ENCODE measurements around the gene PCOLCE2.

DNA sequence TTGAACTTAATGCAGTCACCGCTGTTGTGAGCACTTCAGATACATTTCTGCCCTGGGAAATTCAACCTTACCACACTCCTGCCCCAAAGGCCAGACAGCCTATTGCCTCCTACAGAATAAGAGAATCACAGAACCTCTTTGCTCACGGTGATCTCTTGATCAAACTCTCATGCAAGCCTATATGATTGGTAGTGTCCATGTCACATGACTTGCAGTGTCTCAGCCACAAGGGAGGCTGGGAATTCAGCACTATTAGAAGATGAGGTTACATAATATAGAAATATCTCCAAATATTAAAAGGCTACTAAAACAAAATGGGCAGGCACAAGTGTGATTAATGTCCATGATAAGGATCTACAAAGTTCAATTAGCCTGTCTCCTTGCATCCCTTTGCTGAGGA lies 3.8 kb upstream of the PCOLCE2 start:
- TF ChIP-seq EZH2 (IDR thresholded peaks at IDR 0.05; ENCODE audit: insufficient read depth, poor library complexity, severe bottlenecking) = no peak
- TF ChIP-seq EZH2phosphoT487 (IDR thresholded peaks at IDR 0.05; ENCODE audit: insufficient read depth, low read depth) = no peak

Measured in GM23248 (cell line).